Activated T-cell treated with anti-CD3 and anti-CD28 coated beads, Interleukin-2, amount 50 U/mL, for 72 hours (primary cell): ENCODE results near the gene DRD2. TPM values are rescaled to one million over a fixed set of nuclear protein-coding genes. Genes with fewer than 3 reads are reported as not detected.

Experiments used
- ATAC-seq, 2 donors: fragments of 150-1000 bp; cut with Tn5 transposase; replicated peaks in 1 of 2; 2 replicates each; pipeline ENCODE4 v1.10.0; 2021; ENCODE audit warnings: moderate library complexity in 2 of 2, mild to moderate bottlenecking in 1 of 2
- DNase-seq, 2 donors: peaks; one replicate each; pipeline ENCODE4 v3.0.0; 2021 to 2022; ENCODE audit warnings: mixed read lengths in 1 of 2
- H3K27ac Mint-ChIP-seq: one replicate; pipeline ENCODE4 v1.8.0; 2022; ENCODE audit warnings: mild to moderate bottlenecking, moderate library complexity, mixed read lengths
- H3K27me3 Mint-ChIP-seq: one replicate; pipeline ENCODE4 v1.8.0; 2022; ENCODE audit warnings: low read depth, mixed read lengths
- H3K36me3 Mint-ChIP-seq, 2 donors: one replicate each; pipeline ENCODE4 v1.8.0; 2022; ENCODE audit warnings: mixed read lengths in 2 of 2, mild to moderate bottlenecking in 1 of 2; ENCODE audit not compliant: insufficient read depth in 2 of 2
- H3K4me1 Mint-ChIP-seq: one replicate; pipeline ENCODE4 v1.8.0; 2022; ENCODE audit warnings: low read depth, mixed read lengths
- H3K4me3 Mint-ChIP-seq, 2 donors: one replicate each; pipeline ENCODE4 v1.8.0; 2022; ENCODE audit warnings: mild to moderate bottlenecking in 2 of 2, mixed read lengths in 2 of 2, moderate library complexity in 2 of 2
- H3K9me3 Mint-ChIP-seq, 2 donors: one replicate each; pipeline ENCODE4 v1.8.0; 2022; ENCODE audit warnings: mixed read lengths in 2 of 2
- total RNA-seq, 2 donors: library from RNA; stranded (reverse); gene quantifications; one replicate each; pipeline ENCODE4 v1.2.3, GENCODE V29; 2022

The DRD2 gene
- total RNA-seq, 2 donors from 2014 or later = 0.12 to 0.30 TPM

DNA sequence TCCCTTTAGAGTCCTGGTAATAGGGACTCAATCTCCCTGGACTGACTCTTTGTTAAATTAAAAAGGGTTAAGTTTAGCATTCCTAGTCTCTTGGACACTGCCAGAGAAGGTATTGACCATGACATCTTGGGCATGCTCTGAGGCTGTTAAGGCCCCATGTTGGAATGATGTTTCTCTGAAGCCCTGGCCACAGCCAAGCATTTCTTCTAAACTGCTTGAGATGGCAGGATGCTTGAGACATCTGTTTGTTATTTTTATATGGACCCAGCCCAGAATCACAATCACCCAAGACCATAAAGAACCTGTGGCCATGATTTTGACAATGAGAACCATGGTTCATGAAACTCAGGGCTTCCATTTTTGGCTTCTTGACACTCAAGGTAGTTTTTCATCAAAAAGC is 93.1 kb downstream of the DRD2 start:
- H3K36me3 Mint-ChIP-seq = no peaks in the 10 kb centered on the region
- no peak for ATAC-seq
- DNase-seq = no peak
- no peaks in the 10 kb centered on the region for H3K9me3 Mint-ChIP-seq
- H3K4me3 Mint-ChIP-seq = no peak overlapping the region
- H3K27me3 Mint-ChIP-seq = no peaks in the 10 kb centered on the region
- no peaks in the 10 kb centered on the region for H3K4me1 Mint-ChIP-seq
- no peak overlapping the region for H3K27ac Mint-ChIP-seq

DNA sequence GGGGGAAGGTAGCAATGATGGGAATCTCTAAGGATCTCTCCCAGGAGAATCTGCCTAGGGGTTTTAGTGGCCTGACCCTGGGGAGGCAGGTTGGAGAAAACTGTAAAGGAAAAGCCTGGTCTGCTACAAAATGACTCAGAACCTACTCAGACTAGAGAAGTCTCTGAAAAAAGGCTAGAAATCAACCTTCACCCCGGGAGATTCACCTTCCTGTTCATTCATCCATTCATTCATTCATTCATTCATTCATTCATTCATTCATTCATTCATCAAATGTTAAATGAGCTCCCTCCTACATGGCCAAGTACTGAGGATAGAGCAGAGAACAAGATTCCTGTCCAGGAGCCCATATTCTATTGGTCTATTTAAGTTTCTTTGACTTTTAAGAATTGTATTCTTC is 96.5 kb downstream of the DRD2 start:
- DNase-seq = no peak
- Mint-ChIP-seq H3K27me3 (no peaks in the 10 kb centered on the region), H3K4me1 (no peaks in the 10 kb centered on the region), H3K36me3 (no peaks in the 10 kb centered on the region), H3K9me3 (no peaks in the 10 kb centered on the region), H3K27ac (no peak overlapping the region), H3K4me3 (no peak overlapping the region)
- ATAC-seq = no peak

DNA sequence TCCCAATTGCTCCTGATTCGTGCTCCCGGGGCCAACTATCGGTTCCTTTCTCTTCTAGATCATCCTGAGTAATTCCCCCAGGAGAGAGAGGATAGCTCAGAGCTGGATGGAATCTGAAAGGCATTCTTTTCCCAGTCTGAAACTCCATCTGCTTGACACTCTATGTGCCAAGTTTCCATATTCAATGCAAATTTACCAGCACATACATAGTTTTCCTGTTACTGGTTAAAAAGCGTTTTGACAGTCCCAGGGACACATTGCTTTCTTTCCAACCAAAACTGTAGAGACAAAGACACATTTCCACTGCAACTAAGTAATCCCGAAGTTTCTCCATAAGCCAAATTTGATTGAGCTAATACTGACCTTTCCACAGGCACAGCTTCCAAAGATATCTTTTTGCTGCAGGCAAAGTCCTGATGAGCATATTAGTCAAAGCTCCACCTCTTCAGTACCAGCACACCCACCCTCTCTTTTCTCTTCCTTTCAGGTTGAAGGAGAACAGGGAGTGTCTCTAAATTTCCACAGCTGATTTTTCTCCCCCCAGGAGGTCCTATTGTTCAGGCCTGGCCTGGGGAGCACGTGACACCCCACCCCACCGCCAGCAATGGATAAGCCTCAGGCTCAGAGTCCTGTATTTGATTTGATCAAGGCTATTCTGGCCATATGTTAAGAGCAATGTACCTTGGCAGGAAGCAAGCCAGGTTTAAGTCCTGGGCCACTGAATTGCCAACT is 97.4 kb downstream of the DRD2 start:
- no peak overlapping the region for H3K4me3 Mint-ChIP-seq
- DNase-seq (no peak), ATAC-seq (no peak)
- no peaks in the 10 kb centered on the region for H3K36me3 Mint-ChIP-seq
- no peaks in the 10 kb centered on the region for H3K9me3 Mint-ChIP-seq
- H3K27me3 Mint-ChIP-seq = no peaks in the 10 kb centered on the region
- H3K27ac Mint-ChIP-seq = no peak overlapping the region
- no peaks in the 10 kb centered on the region for H3K4me1 Mint-ChIP-seq

DNA sequence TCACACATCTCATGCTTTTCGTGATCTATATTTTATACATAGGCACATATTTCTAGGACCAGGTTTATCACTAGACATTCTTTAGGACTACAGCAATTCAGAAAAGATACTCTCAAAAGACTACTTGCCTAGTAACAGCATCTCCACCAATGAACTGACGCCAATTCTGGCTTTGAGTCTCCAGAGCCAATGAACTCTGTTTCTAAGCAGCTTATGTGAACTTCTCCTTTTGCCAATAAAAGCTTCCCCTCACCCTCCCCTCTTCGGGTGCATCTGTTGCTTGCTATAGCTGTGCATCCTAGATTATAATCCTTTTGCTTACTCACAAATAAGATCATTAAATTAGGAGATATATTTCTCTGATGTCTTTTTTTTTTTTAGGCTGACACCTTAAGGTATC is 99.0 kb downstream of the DRD2 start:
- Mint-ChIP-seq H3K27ac (no peak overlapping the region), H3K4me3 (no peak overlapping the region), H3K36me3 (no peaks in the 10 kb centered on the region), H3K4me1 (no peaks in the 10 kb centered on the region), H3K9me3 (no peaks in the 10 kb centered on the region), H3K27me3 (no peaks in the 10 kb centered on the region)
- DNase-seq (no peak), ATAC-seq (no peak)

DNA sequence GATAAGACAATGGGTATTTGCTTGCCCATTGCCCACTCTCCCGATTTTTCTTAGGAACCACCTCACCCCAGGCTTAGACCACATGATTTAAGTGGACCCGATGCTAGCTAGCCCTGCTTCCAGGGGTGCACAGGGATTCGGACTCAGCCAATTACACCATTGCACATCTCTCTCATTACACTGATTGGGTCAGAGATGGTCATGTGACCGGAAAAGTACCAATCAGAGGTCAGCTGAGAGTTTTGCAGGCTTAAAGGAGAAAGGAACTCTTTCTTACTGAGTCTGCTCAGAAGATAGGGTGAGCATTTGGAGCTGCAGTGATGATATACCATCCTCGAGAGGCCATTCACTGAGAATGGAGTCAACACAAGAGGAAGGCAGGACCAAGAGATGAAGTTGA is 99.8 kb downstream of the DRD2 start:
- Mint-ChIP-seq H3K27ac (no peak overlapping the region), H3K4me3 (no peak overlapping the region), H3K27me3 (no peaks in the 10 kb centered on the region), H3K9me3 (no peaks in the 10 kb centered on the region), H3K36me3 (no peaks in the 10 kb centered on the region), H3K4me1 (no peaks in the 10 kb centered on the region)
- no peak for ATAC-seq
- no peak for DNase-seq

DNA sequence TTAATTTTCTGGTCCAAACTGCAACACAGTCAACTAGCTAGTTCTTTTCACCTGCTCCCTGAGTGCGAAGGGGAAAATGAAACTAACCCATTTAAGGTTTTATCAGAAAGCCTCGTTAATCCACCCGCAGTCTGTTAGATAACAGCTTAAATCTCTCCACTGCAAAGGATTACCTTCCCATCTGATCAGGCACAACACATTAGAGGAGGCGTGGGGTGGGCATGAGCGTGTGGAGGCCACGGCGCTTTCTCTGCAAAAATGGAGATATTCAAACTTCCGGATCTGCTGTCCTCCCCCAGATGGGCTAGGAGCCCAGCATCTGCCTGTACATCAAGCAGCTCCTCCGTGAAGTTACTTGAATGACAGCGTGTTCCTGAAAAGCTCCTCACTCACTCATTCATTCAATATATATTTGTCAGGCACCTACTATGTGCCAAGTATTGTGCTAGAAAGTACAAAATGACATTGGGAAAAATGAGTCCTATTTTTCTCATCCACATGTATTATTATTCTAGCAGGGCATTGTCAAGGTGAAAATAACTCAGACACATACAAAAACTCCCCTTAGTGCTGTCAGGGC is 101.1 kb downstream of the DRD2 start:
- no peaks in the 10 kb centered on the region for H3K4me1 Mint-ChIP-seq
- no peaks in the 10 kb centered on the region for H3K36me3 Mint-ChIP-seq
- no peaks in the 10 kb centered on the region for H3K9me3 Mint-ChIP-seq

DNA sequence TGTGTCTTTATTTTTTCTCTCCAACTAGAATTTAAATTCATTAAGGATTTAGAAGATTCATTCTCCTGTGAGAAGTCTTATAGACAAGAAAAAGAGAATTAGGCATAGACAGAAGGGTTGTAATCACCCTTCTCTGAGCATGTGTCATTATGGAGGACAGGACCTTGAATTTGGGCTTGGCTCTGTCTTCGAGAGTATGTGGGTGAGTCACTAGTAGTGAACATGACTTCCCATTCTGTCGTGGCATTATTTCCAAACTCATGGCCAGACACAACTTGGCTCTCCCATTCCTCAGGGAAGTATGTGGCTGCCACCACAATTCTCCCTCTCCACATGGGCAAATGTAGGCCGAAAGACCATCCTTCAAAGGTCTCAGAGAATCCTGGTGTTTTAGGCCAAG is 101.9 kb downstream of the DRD2 start:
- no peak overlapping the region for H3K27ac Mint-ChIP-seq

More for the DNA sequence above, 101.1 kb downstream of the DRD2 start:
- no peak overlapping the region for H3K27ac Mint-ChIP-seq
- ATAC-seq = no peak
- H3K4me3 Mint-ChIP-seq = no peak overlapping the region
- no peaks in the 10 kb centered on the region for H3K27me3 Mint-ChIP-seq
- DNase-seq = no peak

DNA sequence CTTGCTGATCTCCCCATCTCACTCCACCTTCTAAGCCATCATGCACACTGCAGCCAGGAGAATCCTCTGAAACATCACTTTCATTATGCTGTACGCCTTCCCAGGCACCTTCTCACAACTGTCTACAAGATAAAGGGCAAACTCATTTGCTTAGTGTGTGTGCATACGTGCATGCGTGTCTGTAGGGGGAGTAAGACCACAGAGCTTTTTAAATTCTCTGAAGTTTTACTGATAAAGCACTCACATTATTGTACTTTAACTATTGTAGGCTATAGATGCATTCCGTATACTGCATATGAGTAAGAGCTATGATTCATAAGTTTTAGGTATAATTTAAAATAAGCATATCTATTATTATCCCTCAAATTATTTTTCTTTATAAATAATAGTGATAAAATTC is 102.9 kb downstream of the DRD2 start:
- Mint-ChIP-seq H3K27ac (no peak overlapping the region), H3K4me3 (no peak overlapping the region), H3K36me3 (no peaks in the 10 kb centered on the region), H3K4me1 (no peaks in the 10 kb centered on the region), H3K9me3 (no peaks in the 10 kb centered on the region), H3K27me3 (no peaks in the 10 kb centered on the region)
- ATAC-seq = no peak
- no peak for DNase-seq

More for the DNA sequence above, 101.9 kb downstream of the DRD2 start:
- Mint-ChIP-seq H3K4me1 (no peaks in the 10 kb centered on the region), H3K27me3 (no peaks in the 10 kb centered on the region), H3K4me3 (no peak overlapping the region), H3K36me3 (no peaks in the 10 kb centered on the region), H3K9me3 (no peaks in the 10 kb centered on the region)
- DNase-seq = no peak
- no peak for ATAC-seq

DNA sequence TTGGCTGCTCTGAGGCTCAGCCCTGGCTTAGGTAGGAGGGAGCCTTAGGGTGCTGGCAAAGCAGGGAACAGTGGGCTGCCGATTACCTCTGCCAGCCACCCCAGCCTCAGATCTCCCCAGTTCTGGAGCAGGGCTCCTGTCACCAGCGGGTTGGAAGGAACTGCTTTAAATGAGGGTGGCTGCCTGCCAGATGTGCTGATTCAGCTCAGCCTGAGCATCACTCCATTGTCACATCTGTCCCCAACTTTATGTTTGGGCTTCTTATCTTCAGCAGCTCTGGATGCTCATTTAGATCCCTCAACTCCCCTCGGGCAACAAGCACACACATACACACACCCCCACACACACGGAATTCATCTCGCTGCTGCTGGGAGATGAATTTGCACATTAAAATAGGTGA is 104.6 kb downstream of the DRD2 start:
- no peak for DNase-seq
- Mint-ChIP-seq H3K4me3 (no peak overlapping the region), H3K27me3 (no peaks in the 10 kb centered on the region), H3K9me3 (no peaks in the 10 kb centered on the region), H3K36me3 (no peaks in the 10 kb centered on the region), H3K4me1 (peaks cover 10% of the 10 kb centered on the region), H3K27ac (no peak overlapping the region)
- no peak for ATAC-seq

DNA sequence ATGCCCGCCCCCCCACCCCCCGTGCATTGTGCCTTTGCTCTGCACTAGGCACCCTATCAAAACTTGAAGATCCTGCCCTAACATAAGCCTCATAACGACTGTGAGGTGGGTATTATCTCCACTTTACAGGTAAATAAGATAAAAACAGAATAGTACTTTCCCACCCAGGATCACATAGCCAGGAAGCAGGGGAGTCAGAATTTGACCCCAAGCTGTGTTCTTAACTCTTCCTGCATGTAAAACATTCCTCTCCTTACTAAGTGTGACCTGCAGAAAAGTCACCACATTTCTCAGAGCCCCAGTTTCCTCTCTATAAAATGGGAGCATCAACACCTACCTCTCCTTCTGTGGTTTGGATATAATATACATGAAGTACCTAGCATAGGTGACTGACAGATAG is 105.8 kb downstream of the DRD2 start:
- H3K27ac Mint-ChIP-seq = no peak overlapping the region
- no peaks in the 10 kb centered on the region for H3K27me3 Mint-ChIP-seq
- ATAC-seq = no peak
- peaks cover 15% of the 10 kb centered on the region for H3K4me1 Mint-ChIP-seq
- H3K9me3 Mint-ChIP-seq = no peaks in the 10 kb centered on the region
- no peaks in the 10 kb centered on the region for H3K36me3 Mint-ChIP-seq
- no peak for DNase-seq
- H3K4me3 Mint-ChIP-seq = no peak overlapping the region

DNA sequence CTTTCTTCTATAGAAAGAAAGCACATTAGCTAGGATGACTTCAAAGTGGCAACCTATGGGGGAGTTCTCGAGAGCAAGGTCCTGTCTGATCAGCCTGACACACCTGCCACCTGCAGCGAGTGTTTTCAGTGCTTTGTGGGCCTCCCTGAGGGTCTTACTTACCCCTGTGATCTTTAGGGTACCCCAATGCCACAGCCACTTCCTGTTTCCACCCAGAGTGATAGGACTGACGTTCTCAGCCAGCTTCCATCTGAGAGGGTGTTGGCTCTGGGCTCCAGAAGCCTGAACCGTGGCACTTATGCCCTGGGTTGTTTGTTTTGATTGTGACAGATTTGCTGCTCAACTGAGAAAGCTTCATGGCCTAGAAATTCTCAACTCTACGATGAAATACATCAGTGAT is 109.3 kb downstream of the DRD2 start:
- no peak overlapping the region for H3K27ac Mint-ChIP-seq
- no peaks in the 10 kb centered on the region for H3K36me3 Mint-ChIP-seq
- no peak for DNase-seq
- no peak for ATAC-seq
- no peaks in the 10 kb centered on the region for H3K27me3 Mint-ChIP-seq
- H3K4me3 Mint-ChIP-seq = no peak overlapping the region
- no peaks in the 10 kb centered on the region for H3K9me3 Mint-ChIP-seq
- peaks cover 23% of the 10 kb centered on the region for H3K4me1 Mint-ChIP-seq

DNA sequence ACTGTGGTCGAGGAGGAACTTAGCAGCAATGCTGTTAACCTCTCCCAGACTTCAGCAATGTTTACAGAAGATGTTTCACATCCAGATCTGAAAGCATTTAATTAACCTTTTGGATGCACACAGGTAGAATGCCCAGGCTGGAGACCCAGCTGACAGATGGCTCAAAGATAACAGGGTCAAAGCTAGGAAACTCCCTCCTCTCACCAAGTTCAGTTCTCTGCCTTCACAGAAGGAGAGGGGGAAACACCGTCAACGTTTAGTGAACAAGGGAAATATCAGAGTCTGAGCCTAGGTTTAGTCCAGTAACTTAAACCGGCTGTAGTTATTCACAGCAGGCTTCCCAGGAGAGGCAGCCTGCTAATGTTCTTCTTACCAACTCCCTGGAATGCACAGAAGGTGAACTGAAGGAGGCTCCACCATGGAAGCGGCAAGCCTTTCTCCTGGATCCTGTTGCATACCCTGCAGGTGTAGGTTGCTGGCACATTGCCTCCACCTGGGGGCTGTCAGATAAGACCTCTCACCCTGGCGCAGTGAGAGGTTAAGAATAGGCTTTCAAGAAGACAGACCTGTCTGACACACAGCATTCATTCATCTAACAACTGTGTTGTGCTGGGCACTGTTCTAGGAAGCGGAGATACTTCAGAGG is 111.1 kb downstream of the DRD2 start:
- DNase-seq = no peak
- H3K4me1 Mint-ChIP-seq = peaks cover 23% of the 10 kb centered on the region
- H3K9me3 Mint-ChIP-seq = no peaks in the 10 kb centered on the region
- H3K27ac Mint-ChIP-seq = no peak overlapping the region
- no peaks in the 10 kb centered on the region for H3K27me3 Mint-ChIP-seq
- H3K36me3 Mint-ChIP-seq = peaks cover 0 to 1% of the 10 kb centered on the region in 2 donors
- H3K4me3 Mint-ChIP-seq = no peak overlapping the region
- ATAC-seq = no peak

DNA sequence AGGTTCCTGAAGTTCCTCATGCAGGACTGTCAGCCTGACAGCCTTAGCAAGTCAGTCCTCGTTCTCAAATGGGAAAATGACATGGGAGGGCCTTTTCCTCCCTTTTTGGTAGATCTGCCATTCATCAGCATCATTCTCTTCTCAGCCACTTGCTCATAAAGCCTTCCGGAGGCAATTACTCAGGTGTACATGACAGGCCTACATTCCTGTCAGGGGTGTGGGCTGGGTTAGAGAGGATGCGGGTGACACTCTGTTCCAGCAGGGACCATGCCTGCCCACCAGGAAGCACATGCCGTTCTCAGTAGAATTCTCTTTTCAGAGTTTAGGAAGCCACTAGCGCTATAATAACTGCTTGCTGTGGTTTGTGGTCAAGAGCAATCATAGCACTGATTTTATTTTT is 111.8 kb downstream of the DRD2 start:
- peaks cover 23% of the 10 kb centered on the region for H3K4me1 Mint-ChIP-seq
- H3K27me3 Mint-ChIP-seq = no peaks in the 10 kb centered on the region
- no peak for DNase-seq
- H3K36me3 Mint-ChIP-seq = peaks cover 0 to 4% of the 10 kb centered on the region in 2 donors
- no peaks in the 10 kb centered on the region for H3K9me3 Mint-ChIP-seq
- H3K27ac Mint-ChIP-seq = no peak overlapping the region
- ATAC-seq = no peak
- no peak overlapping the region for H3K4me3 Mint-ChIP-seq
